ENCODE data around the gene KLF3. TPM values are rescaled to one million over a fixed set of nuclear protein-coding genes. Genes with fewer than 3 reads are reported as not detected.
A peak's percentile ranks its signal among the peaks of the same experiment; 100 is the strongest.

KLF3 gene
- total RNA-seq, 1 experiment from 2014 or later: 29.0 TPM

- H3K36me3 Mint-ChIP-seq (ENCODE audit: insufficient read depth in 1 of 3, low read depth in 3 of 3): peaks cover 3 to 6% (median 4%) of the 10 kb centered on the region in 3 experiments; a peak in 6 of 7 replicates
- no peak overlapping the region for H2BK12ac ChIP-seq (ENCODE audit: insufficient read length, low read depth, low read length)
- H2BK15ac ChIP-seq (ENCODE audit: low read depth, low read length): no peak overlapping the region
- no peak overlapping the region for H2AFZ ChIP-seq (ENCODE audit: low read length)
- H4K91ac ChIP-seq (ENCODE audit: insufficient read length, low read depth, low read length): no peak overlapping the region
- H3K9ac ChIP-seq (ENCODE audit: extremely low read depth, insufficient read length, low read length): peak overlapping the region; percentile 86
- H3K27ac Mint-ChIP-seq: peak overlapping the region; percentile 98 to 99 (median 98)
- peak overlapping the region; percentile 87 for H3K18ac ChIP-seq (ENCODE audit: insufficient read length, low read depth, low read length)
- peaks cover 43 to 52% of the 10 kb centered on the region in 2 experiments for H3K4me1 Mint-ChIP-seq
- H4K20me1 ChIP-seq (ENCODE audit: control insufficient read depth, insufficient read depth, insufficient read length): no peaks in the 10 kb centered on the region
- H3K79me2 ChIP-seq (ENCODE audit: insufficient read depth, low read length): peaks cover 4% of the 10 kb centered on the region; the same call in 1 of the 2 replicates
- H3K56ac ChIP-seq (ENCODE audit: insufficient read length, low read depth, low read length): no peak overlapping the region
- peaks cover 10% of the 10 kb centered on the region for H3K23me2 ChIP-seq (ENCODE audit: insufficient read length, low read depth, low read length, poor library complexity, severe bottlenecking)
- H3K27me3 Mint-ChIP-seq (ENCODE audit: low read depth): peaks cover 18% of the 10 kb centered on the region
- no peak overlapping the region for H2BK5ac ChIP-seq (ENCODE audit: insufficient read length, low read length)
- no peak overlapping the region for H3K23ac ChIP-seq (ENCODE audit: insufficient read length, low read depth, low read length)
- H3K4me2 ChIP-seq (ENCODE audit: insufficient read depth, insufficient read length, low read length): peak overlapping the region; percentile 27
- no peak overlapping the region for H4K5ac ChIP-seq (ENCODE audit: insufficient read length, low read depth, low read length)
- peak overlapping the region; percentile 93 for H3K14ac ChIP-seq (ENCODE audit: insufficient read depth, low read length)
- no peak overlapping the region for H2AK5ac ChIP-seq (ENCODE audit: insufficient read length, low read length)
- peaks cover 0 to 2% of the 10 kb centered on the region in 2 experiments; a peak in 1 of 5 replicates for H3K9me3 Mint-ChIP-seq
- H2BK120ac ChIP-seq (ENCODE audit: low read depth, low read length, poor library complexity, severe bottlenecking): no peak overlapping the region
- peaks cover under 1% of the 10 kb centered on the region; the same call in 1 of the 2 replicates for H3K4me1 ChIP-seq (ENCODE audit: insufficient read depth, low read length)
- H3K27ac ChIP-seq (ENCODE audit: insufficient read length, low read depth, low read length): no peak overlapping the region
- no peak for TF ChIP-seq CTCF (conservative IDR thresholded peaks at IDR 0.05)
- WGBS (ENCODE audit: extremely low coverage, insufficient read length, low lambda C conversion rate): no CpG with 5 or more reads among the region's 53 CpGs
- peaks cover 2% of the 10 kb centered on the region; the same call in 1 of the 2 replicates for H3K27me3 ChIP-seq (ENCODE audit: insufficient read depth, low read length)
- H3K4me3 Mint-ChIP-seq: peak overlapping the region; percentile 95 to 98
- DNase-seq: peak; percentile 71
- H3T11ph ChIP-seq (ENCODE audit: low read length): no peak overlapping the region
- H3K4ac ChIP-seq (ENCODE audit: low read depth, low read length): no peak overlapping the region; the same call in 1 of the 2 replicates
- H3K79me1 ChIP-seq (ENCODE audit: insufficient read depth, low read depth, low read length, poor library complexity, severe bottlenecking): no peaks in the 10 kb centered on the region
- H3K9me3 ChIP-seq (ENCODE audit: control insufficient read depth, low read depth, low read length): no peaks in the 10 kb centered on the region
- no peak overlapping the region for H4K8ac ChIP-seq (replicated peaks; ENCODE audit: insufficient read length, low read depth, low read length)
- no peak overlapping the region for H2BK20ac ChIP-seq (ENCODE audit: low read depth, low read length, poor library complexity, severe bottlenecking)
Observed at GRCh38 chr4:38664706-38665401, 855 bp downstream of the KLF3 start.
